Endometrial microvascular endothelial cells (primary cell): ENCODE data around the gene CTNS. TPM values are rescaled to one million over a fixed set of nuclear protein-coding genes. Genes with fewer than 3 reads are reported as not detected.

ENCODE experiments used
- in situ Hi-C: cut with HindIII; loops from 2 replicates; pipeline ENCODE4 v1.10.0; 2017; ENCODE audit warnings: low sequenced_read_pairs, low pct_unique_long_range_greater_than_20kb; ENCODE audit errors: inconsistent ontology term
- total RNA-seq: library from RNA; depleted of rRNA; stranded (reverse); fragments of >200 nt; gene quantifications from one replicate; pipeline ENCODE4 v1.2.3, GENCODE V29; 2015; ENCODE audit errors: inconsistent ontology term

The CTNS gene
- total RNA-seq, 1 donor from 2014 or later: 43.9 TPM

DNA sequence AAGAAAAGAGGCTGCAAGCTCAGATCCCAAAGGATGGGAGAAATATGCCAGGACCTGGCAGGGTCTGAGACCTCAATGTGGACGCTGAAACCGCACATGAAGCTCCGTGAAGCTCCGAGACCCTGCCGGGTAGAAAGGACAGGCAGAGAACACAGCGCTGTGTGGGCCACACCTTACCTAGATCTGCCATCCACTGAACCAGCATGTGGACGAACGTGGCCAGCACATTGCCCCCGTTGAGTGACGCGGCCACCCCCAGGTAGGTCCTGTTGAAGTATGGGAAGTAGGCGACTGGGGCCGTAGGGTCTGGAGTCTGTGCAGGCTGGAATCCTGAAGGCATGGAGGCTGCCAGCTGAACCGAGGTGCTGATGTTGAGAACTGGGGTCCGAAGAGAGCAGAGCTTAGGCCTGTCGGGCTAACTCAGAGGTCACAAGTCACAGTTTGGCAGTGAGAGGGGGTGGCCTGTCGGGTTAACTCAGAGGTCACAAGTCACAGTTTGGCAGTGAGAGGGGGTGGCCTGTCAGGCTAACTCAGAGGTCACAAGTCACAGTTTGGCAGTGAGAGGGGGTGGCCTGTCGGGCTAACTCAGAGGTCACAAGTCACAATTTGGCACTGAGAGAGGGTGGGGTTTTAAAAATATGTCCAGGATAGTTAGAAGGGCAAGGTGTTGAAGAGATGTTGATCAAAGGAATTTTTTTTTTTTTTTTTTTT is 21.2 kb upstream of the CTNS start:
- in situ Hi-C loops: no loop called here

DNA sequence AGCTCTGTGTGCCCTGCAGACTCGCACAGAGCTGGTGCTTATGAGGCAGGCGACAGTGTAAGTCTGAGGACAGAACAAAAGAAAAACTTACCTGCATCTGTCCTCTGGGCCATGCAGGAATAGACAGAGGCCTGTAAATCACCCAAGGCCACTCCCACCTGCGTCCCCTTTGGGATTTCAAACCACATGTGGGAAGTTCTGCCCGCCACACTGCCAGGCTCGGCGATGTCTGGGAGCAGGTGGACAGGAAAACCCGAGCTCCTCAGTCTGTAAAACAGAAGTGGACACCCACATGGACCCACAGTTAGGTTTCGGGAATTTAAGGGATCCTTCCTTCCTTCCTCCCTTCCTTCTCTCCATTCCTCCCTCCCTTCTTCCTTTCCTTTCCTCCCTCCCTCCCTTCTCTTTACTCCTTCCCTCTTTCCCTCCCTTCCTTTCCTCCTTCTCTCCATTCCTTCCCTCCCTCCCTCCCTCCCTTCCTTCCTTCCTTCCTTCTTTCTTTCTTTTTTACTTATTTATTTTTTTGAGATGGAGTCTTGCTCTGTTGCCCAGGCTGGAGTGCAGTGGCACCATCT is 15.3 kb upstream of the CTNS start:
- in situ Hi-C loops: no loop called here

DNA sequence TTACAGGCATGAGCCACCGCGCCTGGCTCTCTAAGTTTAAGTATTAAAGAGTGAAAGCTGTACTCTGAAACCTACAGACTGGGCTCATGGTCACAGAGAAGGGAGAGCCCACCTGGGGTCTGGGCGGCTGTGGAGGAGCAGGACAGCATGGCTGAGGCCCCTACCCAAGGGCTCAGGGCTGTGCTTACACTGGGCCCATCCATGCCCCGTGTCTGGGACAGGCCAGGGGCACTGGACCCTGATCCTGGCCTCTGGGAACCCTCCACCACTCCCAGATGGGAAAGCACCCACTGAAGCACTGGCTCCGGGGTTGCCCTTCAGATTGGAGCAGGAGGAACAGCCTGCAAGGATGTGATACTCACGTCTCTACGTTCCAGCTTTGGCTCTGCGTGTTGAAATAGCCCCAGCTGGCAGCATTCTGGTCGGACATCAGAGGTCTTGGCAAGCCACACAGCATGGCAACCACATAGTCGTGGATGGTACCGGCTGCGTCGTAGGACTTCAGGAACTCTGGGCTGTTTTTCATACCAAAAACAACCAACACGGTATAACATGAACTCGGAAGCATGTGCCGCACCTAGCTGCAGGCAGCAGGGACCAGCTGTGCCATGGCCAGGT is 13.5 kb upstream of the CTNS start:
- in situ Hi-C loops: no loop called here

DNA sequence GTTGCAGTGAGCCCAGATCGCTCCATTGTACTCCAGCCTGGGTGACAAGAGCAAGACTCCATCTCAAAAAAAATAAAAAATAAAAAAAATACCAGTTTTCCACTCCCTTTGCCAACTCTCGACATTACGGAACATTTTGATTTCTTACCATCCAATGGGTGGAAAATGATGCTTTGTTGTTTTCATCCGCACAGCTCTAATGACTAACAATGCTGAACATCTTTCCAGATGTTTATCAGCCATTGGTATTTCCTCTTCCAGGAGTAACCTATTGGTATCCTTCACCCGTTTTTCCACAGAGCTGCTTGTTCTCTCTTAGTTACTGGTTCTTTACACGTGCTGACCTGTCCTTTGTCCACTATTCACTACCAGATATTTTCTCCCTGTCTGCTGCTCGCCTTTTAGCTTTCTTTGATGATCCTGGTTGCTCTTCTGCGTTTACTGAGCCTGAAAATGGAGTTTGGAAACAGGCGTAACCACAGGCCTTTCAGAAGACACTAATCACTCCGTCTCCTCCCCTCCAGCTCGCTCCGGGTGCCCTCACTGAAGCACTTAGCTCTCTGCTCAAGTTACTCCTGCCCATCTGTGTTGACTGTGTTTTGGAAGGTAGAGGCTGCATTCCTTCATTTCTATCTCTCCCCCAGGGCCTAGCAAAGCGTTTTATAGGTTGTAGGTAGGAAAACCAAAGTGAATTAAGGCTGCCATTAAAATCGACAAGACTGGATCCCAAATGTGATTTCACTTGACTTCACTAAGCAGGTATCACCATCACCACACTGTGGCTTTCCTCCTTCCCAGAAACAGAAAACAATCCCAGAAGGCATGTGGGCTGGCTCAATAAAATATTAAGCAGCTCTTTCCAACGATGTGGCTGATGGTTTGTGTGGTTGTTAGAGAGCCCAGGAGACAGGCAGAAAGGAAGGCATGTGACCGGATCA is 9.5 kb upstream of the CTNS start:
- in situ Hi-C loops: no loop called here

DNA sequence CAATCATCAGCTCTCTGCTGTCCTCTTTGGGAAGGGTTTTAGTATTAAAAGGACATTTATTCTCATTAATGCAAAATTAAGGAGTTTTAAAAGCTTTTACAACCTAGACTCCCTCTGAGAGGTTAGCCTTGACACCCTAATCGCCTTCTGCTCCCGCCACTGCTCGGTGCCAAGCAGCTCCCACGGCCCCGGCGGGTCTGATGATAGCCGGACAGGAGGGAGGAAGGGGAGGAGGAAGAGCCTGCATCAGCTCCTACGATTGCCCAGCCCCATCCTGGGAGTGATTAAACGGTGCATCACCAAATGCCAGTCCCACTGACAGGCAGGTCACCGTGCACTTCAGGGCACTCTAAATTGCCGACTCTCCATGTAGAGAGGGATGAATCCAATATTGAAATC is 8.8 kb upstream of the CTNS start:
- in situ Hi-C loops: no loop called here

DNA sequence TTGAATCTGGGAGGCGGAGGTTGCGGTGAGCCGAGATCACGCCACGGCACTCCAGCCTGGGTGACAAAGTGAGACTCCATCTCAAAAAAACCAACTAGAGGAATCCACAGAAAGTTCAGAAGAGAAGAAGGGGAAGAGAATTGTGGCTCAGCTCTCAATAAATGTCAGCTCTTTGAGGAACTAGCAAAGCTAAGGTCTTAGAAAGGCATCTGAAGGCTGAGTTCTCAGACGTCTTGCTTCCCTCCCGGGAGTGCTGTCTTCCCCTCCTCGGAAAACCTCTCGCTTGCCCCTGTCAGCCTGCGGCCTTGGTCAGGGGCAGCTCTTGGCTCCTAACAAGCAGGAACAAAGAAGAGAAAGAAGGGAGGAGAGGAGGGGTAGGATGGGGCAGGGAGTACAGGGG is 5.8 kb upstream of the CTNS start:
- in situ Hi-C loops: no loop called here

DNA sequence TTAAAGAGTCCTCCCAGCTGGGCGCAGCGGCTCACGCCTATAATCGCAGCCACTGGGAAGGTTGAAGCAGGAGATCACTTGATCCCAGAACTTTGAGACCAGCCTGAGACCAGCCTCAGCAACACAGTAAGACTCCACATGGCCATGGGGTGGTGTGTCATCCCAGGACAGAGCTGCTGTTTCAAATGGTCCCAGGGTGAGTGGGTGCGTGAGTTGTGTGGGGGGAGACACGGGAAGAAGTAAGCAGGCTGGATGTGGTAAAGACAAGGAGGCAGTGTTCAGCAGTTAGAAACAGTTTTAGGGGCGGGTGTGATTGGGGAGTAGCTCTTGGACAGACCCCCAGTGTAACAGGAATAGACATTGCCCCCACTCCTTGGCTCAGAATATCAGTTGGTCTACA is 4.3 kb upstream of the CTNS start:
- in situ Hi-C loops: no loop called here

DNA sequence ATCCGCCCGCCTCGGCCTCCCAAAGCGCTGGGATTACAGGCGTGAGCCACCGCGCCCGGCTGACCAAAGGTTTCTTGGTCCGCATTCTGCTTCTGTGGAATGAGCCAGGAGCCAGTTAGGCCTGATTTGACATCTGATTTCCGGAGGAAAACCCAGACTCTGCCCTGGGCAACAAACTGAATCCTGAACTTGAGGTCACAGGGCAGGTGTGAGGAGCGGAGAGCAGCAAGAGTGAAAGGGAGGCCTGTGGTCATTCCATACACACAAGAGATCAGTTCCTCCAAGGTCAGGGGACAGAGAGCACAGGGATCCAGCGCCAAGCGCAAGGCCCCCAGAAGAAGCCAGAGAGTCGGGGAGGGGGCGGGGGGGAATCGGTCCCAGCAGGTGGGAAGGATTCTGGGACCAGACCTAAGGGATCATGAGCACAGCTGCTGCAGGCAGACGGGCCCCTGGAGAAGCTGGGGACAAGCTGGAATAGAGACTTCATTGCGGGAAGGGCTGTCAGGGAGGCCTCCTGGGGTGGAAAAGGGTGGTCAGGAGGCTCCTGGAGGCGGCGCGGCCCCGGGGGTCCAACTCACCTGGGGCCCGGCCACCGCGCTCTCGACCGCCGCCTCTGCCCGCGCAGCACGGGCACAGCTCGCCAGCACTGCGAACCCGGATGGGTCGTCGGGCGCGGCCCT is 946 bp upstream of the CTNS start:
- in situ Hi-C loops: no loop called here

DNA sequence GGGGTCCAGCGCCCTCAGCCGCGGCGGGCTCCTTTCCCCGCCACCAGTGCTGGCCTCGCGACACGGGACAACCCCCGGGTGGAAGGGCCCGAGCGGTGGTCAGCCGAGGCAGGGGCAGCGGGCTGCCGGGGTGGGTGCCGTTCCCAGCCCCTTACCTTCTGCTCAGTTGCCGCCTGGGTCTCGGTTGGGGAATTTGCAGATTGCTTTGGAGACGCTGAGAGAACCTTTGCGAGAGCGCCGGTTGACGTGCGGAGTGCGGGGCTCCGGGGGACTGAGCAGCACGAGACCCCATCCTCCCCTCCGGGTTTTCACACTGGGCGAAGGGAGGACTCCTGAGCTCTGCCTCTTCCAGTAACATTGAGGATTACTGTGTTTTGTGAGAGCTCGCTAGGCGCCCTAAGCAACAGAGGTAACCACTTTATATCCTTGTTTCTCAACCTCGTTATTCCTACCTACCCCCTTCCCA is 381 bp downstream of the CTNS start:
- in situ Hi-C loops: no loop called here

DNA sequence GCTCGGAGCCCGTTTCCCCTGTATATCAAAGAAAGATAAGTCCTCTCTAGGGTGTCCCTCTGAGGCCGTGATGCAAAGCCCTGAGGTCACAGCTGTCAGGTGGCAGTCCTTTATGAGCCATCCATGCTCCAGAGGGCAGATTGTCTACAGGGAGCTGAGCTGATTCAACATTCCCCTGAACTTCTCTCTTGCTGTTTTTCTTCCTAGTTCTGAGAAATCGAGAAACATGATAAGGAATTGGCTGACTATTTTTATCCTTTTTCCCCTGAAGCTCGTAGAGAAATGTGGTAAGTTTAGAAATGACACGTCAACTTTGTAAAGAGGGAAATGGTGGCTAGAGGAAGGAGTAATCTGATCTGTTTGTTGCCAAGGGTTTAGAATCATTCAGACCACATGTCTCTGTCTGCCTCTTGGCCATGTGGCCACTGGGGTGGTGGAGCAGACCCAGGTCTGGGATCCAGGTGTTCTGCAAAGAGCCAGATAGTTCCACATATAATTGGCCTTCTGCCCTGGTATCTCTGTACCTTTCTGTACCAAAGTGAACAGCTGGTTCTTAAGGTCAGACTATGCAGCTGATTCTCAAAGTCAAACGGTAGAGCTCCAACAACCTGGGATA is 3.5 kb downstream of the CTNS start:
- in situ Hi-C loops: no loop called here

DNA sequence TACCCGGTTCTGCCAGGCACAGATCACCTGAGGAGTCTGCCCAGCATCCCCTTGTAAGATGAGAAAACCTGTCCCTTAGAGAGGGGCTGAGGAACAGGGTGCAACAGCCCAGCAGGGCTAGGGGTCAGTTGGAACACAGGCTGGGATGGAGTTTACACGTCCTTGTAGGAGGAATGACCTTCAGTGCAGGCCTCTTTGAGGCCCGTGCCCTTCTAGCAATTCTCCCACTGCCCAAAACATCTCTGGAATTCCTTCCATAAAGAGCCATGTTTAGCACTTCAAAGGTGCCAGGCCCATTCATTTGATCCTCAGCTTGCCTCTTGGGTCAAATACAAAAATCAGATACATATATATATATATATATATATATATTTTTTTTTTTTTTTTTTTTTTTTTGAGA is 4.5 kb downstream of the CTNS start:
- in situ Hi-C loops: no loop called here

DNA sequence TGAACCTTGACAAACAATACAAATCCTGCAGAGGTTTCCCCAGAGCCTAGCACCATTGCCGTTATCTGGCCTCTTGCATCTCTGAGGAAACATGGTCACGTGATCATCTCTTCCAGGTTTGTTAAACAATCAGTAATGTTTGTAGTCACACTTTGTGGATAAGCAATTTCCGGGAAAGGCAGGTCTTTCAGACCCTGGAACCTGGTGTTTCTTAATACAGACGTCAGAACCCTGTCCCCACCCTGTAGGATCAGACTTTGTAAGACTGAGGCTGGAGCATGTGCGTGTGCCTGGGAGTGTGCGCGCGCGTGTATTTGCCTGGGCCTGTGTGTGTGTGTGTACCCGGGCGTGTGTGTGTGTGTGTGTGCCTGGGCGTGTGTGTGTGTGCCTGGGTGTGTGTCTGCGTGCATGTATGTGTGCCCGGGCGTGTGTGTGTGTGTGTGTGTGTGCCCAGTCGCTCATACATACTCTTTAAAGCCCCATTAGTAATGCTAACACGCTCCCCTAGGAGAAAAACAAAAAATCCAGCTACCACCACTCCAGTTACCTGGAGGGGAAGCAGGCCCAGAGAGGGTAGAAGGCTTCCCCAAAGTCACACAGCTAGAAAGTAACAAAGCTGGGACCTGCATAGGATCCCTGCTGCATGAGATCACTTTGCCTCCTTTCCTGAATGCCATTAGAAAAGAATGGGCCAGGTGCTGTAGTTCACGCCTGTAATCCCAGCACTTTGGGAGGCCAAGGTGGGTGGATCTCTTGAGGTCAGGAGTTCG is 5.3 kb downstream of the CTNS start:
- in situ Hi-C loops: no loop called here

DNA sequence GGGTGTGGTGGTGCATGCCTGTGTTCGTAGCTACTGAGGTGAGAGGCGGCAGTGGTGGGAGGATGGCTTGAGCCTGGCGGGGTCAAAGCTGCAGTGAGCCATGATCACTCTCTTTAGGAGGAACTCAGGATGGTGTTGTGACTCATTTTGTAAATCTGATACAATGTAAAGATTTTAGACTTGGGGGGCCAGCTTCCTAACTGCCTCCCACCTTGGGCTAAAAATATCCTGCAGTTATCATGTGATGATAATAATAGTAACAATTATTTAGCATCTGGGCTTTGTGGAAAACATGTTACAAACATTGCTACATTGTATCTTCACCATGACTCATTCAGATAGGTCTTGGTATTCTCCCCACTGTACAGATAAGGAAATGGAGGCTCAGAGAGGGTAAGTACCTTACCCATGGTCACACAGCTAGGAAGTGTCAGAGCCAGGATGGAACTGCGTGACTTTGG is 7.4 kb downstream of the CTNS start:
- in situ Hi-C loops: no loop called here

DNA sequence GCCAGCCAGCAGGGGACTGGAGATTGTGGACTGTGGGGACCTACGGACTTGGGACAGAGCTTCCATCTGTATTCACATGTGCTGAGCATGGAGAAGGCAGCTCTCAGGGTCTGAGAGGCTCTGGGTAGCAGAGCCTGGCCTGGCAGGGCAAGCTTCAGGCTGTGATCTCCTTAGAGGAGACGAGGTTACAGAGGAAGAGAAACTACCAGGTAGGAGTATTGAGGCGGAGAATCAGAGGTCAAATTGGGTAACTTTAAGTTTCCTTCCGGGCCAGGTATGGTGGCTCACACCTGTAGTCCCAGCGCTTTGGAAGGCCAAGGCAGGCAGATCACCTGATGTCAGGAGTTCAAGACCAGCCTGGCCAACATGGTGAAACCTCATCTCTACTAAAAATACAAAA is 8.8 kb downstream of the CTNS start:
- in situ Hi-C loops: no loop called here

DNA sequence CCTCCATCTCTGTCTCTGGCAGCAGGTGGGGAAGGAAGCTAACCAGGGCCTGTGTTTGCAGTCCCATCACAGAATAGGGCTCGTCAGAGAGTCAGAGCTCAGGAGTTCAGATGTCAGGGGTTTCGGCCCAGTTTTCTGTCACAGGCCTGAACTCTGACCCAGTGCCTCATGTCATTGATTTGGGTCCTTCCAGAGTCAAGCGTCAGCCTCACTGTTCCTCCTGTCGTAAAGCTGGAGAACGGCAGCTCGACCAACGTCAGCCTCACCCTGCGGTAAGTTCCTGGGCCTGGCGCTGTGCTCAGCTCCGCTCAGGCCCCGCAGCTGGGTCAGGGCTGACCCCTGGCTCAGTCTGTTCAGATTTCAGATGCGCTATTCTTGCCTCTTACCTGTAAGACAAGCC is 10.7 kb downstream of the CTNS start:
- in situ Hi-C loops: no loop called here

DNA sequence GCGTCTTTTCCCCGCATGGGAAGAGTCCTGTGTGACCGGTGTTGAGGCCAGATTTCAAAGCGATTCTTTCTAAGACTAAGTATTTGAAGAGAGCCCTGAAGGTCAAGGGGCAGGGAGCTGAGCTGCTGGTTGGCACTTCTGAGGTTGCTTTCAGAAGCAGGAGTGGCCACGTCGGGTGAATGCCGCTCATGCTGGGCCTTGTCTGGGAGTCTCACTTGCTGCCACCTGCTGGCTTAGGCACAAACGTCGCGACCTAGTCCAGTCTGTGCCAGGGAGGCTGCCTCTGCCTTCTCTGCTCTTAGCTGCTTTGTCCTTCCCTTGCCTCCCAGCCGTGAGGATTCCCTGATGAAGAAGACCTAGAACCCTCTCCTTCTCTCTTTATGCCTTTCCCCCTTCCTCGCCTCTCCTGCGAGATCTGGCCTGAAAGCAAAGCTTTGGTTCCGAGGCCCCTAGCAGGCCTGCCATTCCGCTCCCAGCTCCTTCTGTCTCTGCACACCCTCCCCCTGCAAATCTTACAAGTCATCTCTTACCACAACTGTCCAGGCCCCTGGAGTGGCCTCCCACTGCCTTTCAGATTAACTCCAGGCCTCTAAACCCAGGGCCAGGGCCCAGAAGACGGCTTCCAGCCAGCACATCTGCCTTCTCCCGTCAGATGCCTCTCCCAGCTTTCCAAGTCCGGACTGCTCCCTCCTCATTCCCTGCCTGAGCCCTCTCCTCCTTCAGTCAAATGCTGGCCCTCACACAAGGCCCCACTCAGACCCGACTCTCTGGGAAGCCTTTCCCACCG is 11.4 kb downstream of the CTNS start:
- in situ Hi-C loops: no loop called here

DNA sequence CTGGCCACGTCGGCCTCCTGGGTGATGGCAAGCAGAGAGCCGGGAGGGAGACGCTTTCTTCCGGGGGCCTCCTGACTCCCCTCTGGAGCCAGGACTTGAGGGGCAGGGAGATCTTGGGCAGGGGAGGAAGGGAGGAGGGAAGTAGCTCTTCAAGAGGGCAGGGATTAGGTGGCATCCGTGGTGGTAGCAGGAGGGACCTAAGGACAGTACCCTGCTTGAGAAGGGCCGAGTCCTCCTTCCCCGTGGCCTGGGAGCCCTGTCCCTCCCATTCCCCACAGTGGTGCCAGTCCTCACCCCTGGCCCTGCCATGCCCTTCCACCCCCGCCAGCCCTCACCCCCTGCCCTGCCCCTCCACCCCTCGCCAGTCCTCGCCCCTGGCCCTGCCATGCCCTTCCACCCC is 19.2 kb downstream of the CTNS start:
- in situ Hi-C loops: no loop called here
